HL-60 (cell line): ENCODE results near the gene PPP1R36.

Source experiments
- DNase-seq, 2 experiments: peaks; one replicate each; pipeline ENCODE4 v3.0.0-alpha.2; 2010 to 2020; ENCODE audit warnings: low read depth in 1 of 2, low spot score in 1 of 2
- H3K27ac ChIP-seq: fragments of 250-450 bp; sonication (Bioruptor Pico); replicated peaks from 2 replicates; pipeline ENCODE4 v1.5.1; 2020; ENCODE audit warnings: mild to moderate bottlenecking, moderate library complexity
- H3K27me3 ChIP-seq: fragments of 250-450 bp; sonication (Bioruptor Pico); 2 replicates; pipeline ENCODE4 v1.5.1; 2021; ENCODE audit warnings: mild to moderate bottlenecking, moderate library complexity; ENCODE audit not compliant: insufficient read depth, poor library complexity, severe bottlenecking
- H3K4me3 ChIP-seq: replicated peaks from 2 replicates; pipeline ENCODE4 v1.5.1; 2011; ENCODE audit warnings: mild to moderate bottlenecking, control low read depth, low read length; ENCODE audit not compliant: insufficient read depth
- CTCF ChIP-seq: IDR thresholded peaks from one replicate; pipeline ENCODE4 v1.5.1; 2011; ENCODE audit warnings: low read length, control low read depth, inconsistent platforms; ENCODE audit not compliant: insufficient read depth
- GABPA ChIP-seq: IDR thresholded peaks from 2 replicates; pipeline ENCODE4 v1.6.1; 2012; ENCODE audit warnings: low read depth
- POLR2AphosphoS5 ChIP-seq: IDR thresholded peaks from 2 replicates; pipeline ENCODE4 v1.6.1; 2012; ENCODE audit warnings: low read depth
- REST ChIP-seq: IDR thresholded peaks from 2 replicates; pipeline ENCODE4 v1.6.1; 2012; ENCODE audit warnings: low read depth; ENCODE audit not compliant: insufficient replicate concordance
- SPI1 ChIP-seq: IDR thresholded peaks from 2 replicates; pipeline ENCODE4 v1.6.1; 2012; ENCODE audit warnings: low read depth, mild to moderate bottlenecking, borderline replicate concordance

The PPP1R36 gene

GRCh38 chr14:64610049-64610746, 60.4 kb downstream of the PPP1R36 start:
- no peak overlapping the region for H3K27ac ChIP-seq
- no peak overlapping the region for H3K4me3 ChIP-seq
- TF ChIP-seq SPI1 (no peak), REST (no peak), POLR2AphosphoS5 (no peak), CTCF (no peak), GABPA (no peak)
- DNase-seq = no peak
- H3K27me3 ChIP-seq = no peaks in the 10 kb centered on the region

- Histone ChIP-seq H3K27me3 (no peaks in the 10 kb centered on the region), H3K27ac (no peak overlapping the region), H3K4me3 (no peak overlapping the region)
- TF ChIP-seq GABPA (no peak), POLR2AphosphoS5 (no peak), SPI1 (no peak), REST (no peak)
- no peak for DNase-seq
These were observed 61.7 kb downstream of the PPP1R36 start for GRCh38 chr14:64611358-64612020.

GRCh38 chr14:64612021-64612380, 62.2 kb downstream of the PPP1R36 start:
- TF ChIP-seq GABPA (no peak), POLR2AphosphoS5 (no peak), REST (no peak), CTCF (no peak), SPI1 (no peak)
- DNase-seq = no peak
- no peak overlapping the region for H3K27ac ChIP-seq
- no peaks in the 10 kb centered on the region for H3K27me3 ChIP-seq
- no peak overlapping the region for H3K4me3 ChIP-seq
